GM13976 (cell line): Measurements from ENCODE around the gene DCLK1.
A peak's percentile ranks its signal among the peaks of the same experiment; 100 is the strongest.

Source experiments
- DNase-seq: peaks from one replicate; pipeline ENCODE4 v3.0.0; 2012; ENCODE audit warnings: low spot score
- in situ Hi-C: fragments of 300-500 bp; cut with MboI; formaldehyde crosslinking; loops from one replicate; pipeline ENCODE4 v1.12.0; 2022; ENCODE audit warnings: low sequenced_read_pairs, mixed read lengths, inconsistent platforms; ENCODE audit not compliant: unreplicated experiment
- TF ChIP-seq, protein P1 (sequence below): IDR thresholded peaks from 2 replicates; pipeline ENCODE4 v1.5.1; 2012; ENCODE audit warnings: borderline replicate concordance, mild to moderate bottlenecking; ENCODE audit not compliant: insufficient read depth; ENCODE audit errors: extremely low read depth, missing control alignments, control extremely low read depth

Gene DCLK1

DNA sequence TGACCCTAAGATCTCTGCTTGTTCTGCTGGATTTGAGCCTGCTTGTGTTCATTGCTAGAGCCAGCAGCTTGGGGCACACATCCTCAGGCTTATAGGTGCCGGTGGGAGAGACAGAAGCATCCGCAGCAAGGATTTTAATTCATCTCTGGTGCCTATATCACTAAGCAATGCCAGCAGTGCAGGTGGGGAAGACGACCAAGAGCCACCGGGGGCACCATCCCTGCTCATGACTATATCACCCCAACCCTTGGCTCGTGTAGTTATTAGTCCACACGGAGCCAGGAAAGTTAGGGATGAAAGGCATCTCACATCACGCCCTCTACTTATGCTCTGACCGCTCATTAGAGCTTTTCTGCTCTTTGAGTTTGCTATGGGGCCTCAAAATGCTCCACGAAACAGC lies 298.2 kb downstream of the DCLK1 start:
- TF ChIP-seq, protein P1, sequence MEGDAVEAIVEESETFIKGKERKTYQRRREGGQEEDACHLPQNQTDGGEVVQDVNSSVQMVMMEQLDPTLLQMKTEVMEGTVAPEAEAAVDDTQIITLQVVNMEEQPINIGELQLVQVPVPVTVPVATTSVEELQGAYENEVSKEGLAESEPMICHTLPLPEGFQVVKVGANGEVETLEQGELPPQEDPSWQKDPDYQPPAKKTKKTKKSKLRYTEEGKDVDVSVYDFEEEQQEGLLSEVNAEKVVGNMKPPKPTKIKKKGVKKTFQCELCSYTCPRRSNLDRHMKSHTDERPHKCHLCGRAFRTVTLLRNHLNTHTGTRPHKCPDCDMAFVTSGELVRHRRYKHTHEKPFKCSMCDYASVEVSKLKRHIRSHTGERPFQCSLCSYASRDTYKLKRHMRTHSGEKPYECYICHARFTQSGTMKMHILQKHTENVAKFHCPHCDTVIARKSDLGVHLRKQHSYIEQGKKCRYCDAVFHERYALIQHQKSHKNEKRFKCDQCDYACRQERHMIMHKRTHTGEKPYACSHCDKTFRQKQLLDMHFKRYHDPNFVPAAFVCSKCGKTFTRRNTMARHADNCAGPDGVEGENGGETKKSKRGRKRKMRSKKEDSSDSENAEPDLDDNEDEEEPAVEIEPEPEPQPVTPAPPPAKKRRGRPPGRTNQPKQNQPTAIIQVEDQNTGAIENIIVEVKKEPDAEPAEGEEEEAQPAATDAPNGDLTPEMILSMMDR: no peak
- in situ Hi-C loops: no loop called here
- DNase-seq: no peak

- DNase-seq: no peak
- in situ Hi-C loops: no loop called here
- TF ChIP-seq, protein P1: no peak
These were observed 298.6 kb downstream of the DCLK1 start for GRCh38 chr13:35832551-35832950.

- in situ Hi-C loops: no loop called here
- TF ChIP-seq, protein P1: no peak
- DNase-seq: no peak
These were observed 300.2 kb downstream of the DCLK1 start for GRCh38 chr13:35830850-35831450.

GRCh38 chr13:35826626-35827254 lies 304.4 kb downstream of the DCLK1 start:
- TF ChIP-seq, protein P1: peak; percentile 6
- no peak for DNase-seq
- in situ Hi-C loops: no loop called here

- in situ Hi-C loops: no loop called here
- TF ChIP-seq, protein P1: no peak
- no peak for DNase-seq
These were observed 306.4 kb downstream of the DCLK1 start for GRCh38 chr13:35824825-35825224.

GRCh38 chr13:35824395-35824794 lies 306.8 kb downstream of the DCLK1 start:
- in situ Hi-C loops: no loop called here
- TF ChIP-seq, protein P1: no peak
- no peak for DNase-seq
